Activated CD8-positive, alpha-beta memory T cell treated with anti-CD3 and anti-CD28 coated beads for 48 hours (primary cell): ENCODE measurements around the gene MAP2.

ENCODE experiments used
- DNase-seq, 3 experiments: peaks; one replicate each; pipeline ENCODE4 v3.0.0-alpha.2; 2020; ENCODE audit warnings: low read depth in 2 of 3, low spot score in 2 of 3

Gene MAP2

DNA sequence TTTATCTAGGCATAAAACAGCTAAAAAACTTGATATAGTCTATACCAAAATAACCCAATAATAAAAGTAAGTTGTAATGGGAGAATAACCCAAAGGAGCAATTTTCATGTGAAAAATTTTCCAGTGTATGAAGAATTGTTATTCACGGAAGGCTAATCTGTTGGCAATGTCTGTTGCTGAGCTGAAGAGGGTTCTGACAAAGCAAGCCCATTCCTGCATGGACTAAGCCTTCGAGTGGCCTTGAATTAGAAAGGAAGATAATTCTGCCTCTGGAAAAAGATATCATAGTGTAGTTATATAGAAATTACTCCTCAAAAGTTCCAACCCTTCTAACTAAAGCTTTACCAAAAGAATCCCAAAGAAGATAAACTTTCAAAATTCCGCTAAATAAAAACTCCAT is 101.5 kb downstream of the MAP2 start:
- DNase-seq: no peak

DNA sequence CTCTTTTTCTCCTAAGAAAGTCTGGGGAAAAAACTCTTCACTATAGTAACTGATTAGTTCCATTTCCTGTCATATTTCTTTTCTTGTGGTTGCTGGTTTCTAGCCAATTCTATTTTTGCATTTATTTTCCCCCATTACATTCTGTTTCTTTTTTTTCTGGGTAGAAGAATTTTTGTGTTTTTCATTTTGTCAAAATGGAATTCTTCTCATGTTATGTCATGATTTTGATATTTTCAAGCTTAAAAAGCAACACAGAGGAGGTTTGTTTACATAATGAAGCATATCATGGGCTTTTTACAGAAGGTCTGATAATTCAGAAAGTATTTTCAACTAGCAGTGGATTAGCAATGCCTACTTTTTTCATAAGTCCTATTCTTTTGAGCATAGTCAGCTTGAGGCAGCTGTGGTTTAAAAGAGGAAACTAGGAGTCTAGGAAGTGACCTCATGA is 102.0 kb downstream of the MAP2 start:
- no peak for DNase-seq

GRCh38 chr2:209526561-209526960 is 102.7 kb downstream of the MAP2 start:
- no peak for DNase-seq

- DNase-seq: no peak
Observed at GRCh38 chr2:209529579-209529978, 105.7 kb downstream of the MAP2 start.

- no peak for DNase-seq
Observed at GRCh38 chr2:209532321-209532720, 108.5 kb downstream of the MAP2 start.

DNA sequence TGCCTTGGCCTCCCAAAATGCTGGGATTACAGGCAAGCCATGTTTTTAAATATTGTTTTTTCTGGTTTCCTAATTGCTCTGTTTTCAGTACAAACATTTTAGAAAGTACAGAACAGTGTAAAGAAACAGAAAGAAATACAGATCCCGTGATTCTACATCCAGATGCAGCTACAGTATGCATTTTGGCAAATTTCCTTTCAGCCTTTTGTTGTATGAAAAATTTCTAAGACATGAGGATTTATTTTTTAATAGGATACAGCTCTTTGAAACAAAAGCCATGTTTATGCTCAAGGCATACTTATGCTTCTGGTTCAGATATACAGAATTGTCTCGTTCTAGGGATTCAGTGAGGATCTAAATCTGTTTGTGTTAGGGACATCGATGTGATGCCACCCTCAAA is 109.5 kb downstream of the MAP2 start:
- no peak for DNase-seq

DNA sequence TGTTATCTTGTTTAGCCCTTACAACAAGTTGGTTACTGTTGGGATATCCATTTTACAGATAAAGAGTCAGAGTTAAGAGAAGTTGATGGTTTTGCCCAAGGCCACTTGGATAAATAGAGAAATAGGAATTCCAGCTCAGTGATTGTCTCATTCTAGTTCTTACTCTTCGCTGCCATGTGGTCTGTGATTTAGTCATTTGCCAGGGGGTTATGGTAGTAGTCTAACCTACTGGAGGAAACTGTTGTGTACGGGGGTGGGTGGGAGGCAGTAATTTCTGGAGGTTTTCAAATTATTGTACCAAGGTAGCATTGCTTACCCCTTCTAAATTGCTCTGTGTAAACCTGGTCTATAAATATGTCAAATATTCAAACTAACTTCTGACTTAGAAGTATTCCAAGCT is 110.4 kb downstream of the MAP2 start:
- no peak for DNase-seq

- no peak for DNase-seq
Observed at GRCh38 chr2:209536363-209536762, 112.5 kb downstream of the MAP2 start.

- no peak for DNase-seq
Observed at GRCh38 chr2:209547726-209548125, 123.9 kb downstream of the MAP2 start.

DNA sequence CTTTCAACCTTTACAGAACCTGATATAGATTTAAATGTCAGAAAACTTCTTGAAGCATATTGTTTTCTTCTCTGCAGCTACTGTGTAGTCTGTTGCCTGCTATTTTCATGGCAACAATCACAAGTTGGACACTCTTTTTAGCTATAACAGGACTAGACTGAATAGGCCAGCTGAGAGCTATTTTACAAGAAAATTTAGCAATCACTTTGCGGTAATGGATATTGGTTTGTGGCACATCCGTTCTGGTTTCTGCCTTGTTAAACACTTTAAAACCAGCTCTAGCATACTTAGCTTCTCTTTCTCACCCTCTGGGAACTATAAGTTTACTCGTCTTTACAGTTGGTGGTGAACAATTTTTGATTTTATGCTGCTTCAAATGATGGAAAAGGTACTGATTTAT is 125.7 kb downstream of the MAP2 start:
- DNase-seq: no peak

DNA sequence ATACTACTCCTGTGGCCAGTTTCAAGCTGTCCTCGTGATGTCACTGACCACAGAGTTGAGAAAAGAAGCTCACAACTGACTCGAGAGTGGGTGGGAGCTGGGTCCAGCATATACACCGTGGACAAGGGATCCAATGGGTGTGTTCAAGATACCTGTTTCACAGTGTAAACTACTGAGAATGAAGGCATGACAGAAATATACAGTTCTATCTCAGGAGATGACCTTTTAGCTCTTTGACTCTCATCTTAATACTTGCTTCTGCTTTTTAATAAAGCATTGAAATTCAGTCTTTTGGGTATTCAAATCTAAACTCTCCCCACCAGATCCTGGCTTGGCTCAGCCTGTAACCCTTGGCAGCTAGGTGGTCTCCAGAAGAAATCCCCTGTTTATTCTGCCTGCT is 130.1 kb downstream of the MAP2 start:
- DNase-seq: no peak

- no peak for DNase-seq
Observed at GRCh38 chr2:209556354-209556961, 132.6 kb downstream of the MAP2 start.

GRCh38 chr2:209560911-209561310 is 137.1 kb downstream of the MAP2 start:
- DNase-seq: no peak

GRCh38 chr2:209563453-209563852 is 139.6 kb downstream of the MAP2 start:
- no peak for DNase-seq

- DNase-seq: no peak
Observed at GRCh38 chr2:209564816-209565215, 141.0 kb downstream of the MAP2 start.

GRCh38 chr2:209565896-209566582 is 142.2 kb downstream of the MAP2 start:
- DNase-seq: no peak

GRCh38 chr2:209570194-209570593 is 146.3 kb downstream of the MAP2 start:
- no peak for DNase-seq

GRCh38 chr2:209574515-209574914 is 150.7 kb downstream of the MAP2 start:
- no peak for DNase-seq

- no peak for DNase-seq
Observed at GRCh38 chr2:209577376-209578357, 153.8 kb downstream of the MAP2 start.

- DNase-seq: no peak
Observed at GRCh38 chr2:209578394-209579001, 154.7 kb downstream of the MAP2 start.

- no peak for DNase-seq
Observed at GRCh38 chr2:209579230-209579749, 155.4 kb downstream of the MAP2 start.
